Large intestine (tissue), 3 donors: ENCODE results near the gene SERPINB1. TPM values are rescaled to one million over a fixed set of nuclear protein-coding genes. Genes with fewer than 3 reads are reported as not detected.

Experiments
- DNase-seq, 2 donors: peaks; one replicate each; pipeline versions ENCODE4 v3.0.0 to v3.0.0-alpha.2; 2013
- H3K27ac ChIP-seq: one replicate; pipeline ENCODE4 v1.5.1; 2013; ENCODE audit warnings: low read length
- H3K27me3 ChIP-seq: 2 replicates; pipeline ENCODE4 v1.6.1; 2013; ENCODE audit warnings: low read length; ENCODE audit not compliant: control insufficient read depth, insufficient read depth
- H3K36me3 ChIP-seq: 2 replicates; pipeline ENCODE4 v1.6.1; 2013; ENCODE audit warnings: low read length; ENCODE audit not compliant: control insufficient read depth, insufficient read depth
- H3K4me1 ChIP-seq: one replicate; pipeline ENCODE4 v1.6.1; 2013; ENCODE audit warnings: low read length; ENCODE audit not compliant: control insufficient read depth, insufficient read depth
- H3K4me3 ChIP-seq: one replicate; pipeline ENCODE4 v1.5.1; 2013; ENCODE audit warnings: low read length
- H3K9me3 ChIP-seq: one replicate; pipeline ENCODE4 v1.6.1; 2013; ENCODE audit warnings: mild to moderate bottlenecking, low read depth, low read length, moderate library complexity; ENCODE audit not compliant: control insufficient read depth
- WGBS: methylation state at CpG from one replicate; pipeline ENCODE4 v1.1.5; 2013; ENCODE audit warnings: low lambda C conversion rate; ENCODE audit not compliant: insufficient coverage; 5-methylcytosine and 5-hydroxymethylcytosine counted together
- polyA plus RNA-seq: library from polyadenylated mRNA; unstranded; fragments of 120-200 nt; gene quantifications from one replicate; pipeline ENCODE4 v1.2.1, GENCODE V29; 2013

Gene SERPINB1
- polyA plus RNA-seq, 1 donor = 90.1 TPM

DNA sequence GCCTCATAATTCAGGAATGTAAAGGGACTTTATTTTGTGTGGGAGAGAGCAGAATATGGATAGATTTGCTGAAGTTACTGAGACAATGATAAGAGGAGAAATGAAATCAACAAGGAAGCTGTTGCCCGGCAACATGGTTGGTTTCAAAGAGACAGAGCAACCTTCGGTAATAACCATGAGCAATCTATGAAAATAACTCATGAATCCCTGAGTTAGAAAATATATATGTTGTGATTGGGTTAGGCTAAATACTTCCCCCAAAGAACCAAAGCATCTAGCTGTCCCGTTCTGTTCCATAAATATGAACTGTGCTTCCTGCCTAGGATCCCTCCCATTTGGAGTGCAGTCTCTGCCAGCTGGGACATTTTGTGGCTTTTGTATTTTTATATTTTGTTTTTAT is 23.1 kb downstream of the SERPINB1 start:
- Histone ChIP-seq H3K27me3 (no peaks in the 10 kb centered on the region), H3K4me3 (no peak overlapping the region), H3K4me1 (peaks cover 29% of the 10 kb centered on the region), H3K9me3 (peaks cover 9% of the 10 kb centered on the region), H3K27ac (peak overlapping the region; percentile 63), H3K36me3 (no peaks in the 10 kb centered on the region)
- peak in 1 of 2 donors; percentile 73 for DNase-seq
- 6% methylated on average over 2 of the region's 3 CpGs for WGBS

DNA sequence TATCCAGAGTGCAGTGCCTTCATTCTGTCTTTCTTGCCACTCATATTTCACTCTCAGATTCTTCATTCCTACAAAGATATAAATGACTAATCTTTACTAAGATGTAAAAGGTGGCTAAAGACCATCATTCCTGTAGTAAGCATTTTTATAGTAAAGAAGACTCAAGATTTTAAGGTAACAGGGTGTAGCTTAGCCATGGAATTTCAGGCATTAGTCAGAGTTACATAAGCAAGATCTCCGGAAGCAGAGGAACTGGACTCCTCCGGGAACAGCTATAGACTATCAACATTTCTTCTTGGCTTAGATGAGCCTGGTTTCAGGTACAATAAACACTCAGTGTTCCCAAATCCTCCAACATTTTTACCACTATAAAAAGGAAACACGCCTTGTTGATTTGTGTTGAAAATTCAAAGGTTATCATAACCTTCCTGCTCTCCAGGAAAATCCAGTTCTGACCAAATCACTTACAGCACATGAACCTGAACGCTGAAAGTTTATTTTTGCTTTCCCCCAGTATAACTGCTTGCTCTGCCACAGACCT is 23.7 kb downstream of the SERPINB1 start:
- Histone ChIP-seq H3K4me1 (peaks cover 25% of the 10 kb centered on the region), H3K36me3 (no peaks in the 10 kb centered on the region), H3K27ac (peak overlapping the region; percentile 63), H3K27me3 (no peaks in the 10 kb centered on the region), H3K9me3 (peaks cover 9% of the 10 kb centered on the region), H3K4me3 (no peak overlapping the region)
- 20% methylated on average over 2 of the region's 4 CpGs for WGBS
- DNase-seq = peak in 1 of 2 donors; percentile 64

GRCh38 chr6:2816158-2816557 is 25.5 kb downstream of the SERPINB1 start:
- Histone ChIP-seq H3K36me3 (no peaks in the 10 kb centered on the region), H3K9me3 (peaks cover 9% of the 10 kb centered on the region), H3K4me3 (no peak overlapping the region), H3K27me3 (no peaks in the 10 kb centered on the region), H3K27ac (no peak overlapping the region), H3K4me1 (peaks cover 18% of the 10 kb centered on the region)
- no peak for DNase-seq

GRCh38 chr6:2812695-2813094 is 29.0 kb downstream of the SERPINB1 start:
- Histone ChIP-seq H3K4me3 (no peak overlapping the region), H3K9me3 (peaks cover 9% of the 10 kb centered on the region), H3K36me3 (no peaks in the 10 kb centered on the region), H3K4me1 (peaks cover 31% of the 10 kb centered on the region), H3K27me3 (no peaks in the 10 kb centered on the region), H3K27ac (no peak overlapping the region)
- no peak for DNase-seq
- 40% methylated on average over 1 of the region's 3 CpGs for WGBS

DNA sequence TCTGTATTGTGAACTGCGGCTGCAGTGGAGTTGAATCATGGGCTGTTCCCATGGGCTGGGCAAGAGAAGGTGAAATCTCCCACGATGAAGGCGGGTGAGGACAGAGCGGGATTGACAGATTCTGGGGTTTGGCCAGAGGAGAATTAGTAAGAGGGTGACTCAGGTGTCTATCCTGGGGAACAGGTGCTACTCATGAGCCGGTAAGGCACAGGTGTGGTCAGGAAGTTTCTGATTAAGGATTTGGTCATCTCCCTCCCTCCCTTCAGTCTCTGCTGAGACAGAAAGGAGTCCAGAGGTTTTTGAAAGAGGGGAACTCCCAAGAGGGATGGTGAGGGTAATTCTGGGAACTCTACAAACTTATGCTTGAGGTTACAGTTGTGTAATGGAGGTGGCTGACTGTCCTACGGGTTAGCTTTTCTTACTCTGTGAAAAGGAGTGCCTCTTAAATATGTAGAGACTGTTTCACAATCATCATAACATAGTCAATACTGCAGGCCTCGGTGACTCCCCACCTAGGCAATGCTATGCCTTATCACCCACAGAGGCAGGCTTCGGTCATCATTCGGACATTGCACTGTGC is 31.5 kb downstream of the SERPINB1 start:
- peaks cover 28% of the 10 kb centered on the region for H3K4me1 ChIP-seq
- H3K9me3 ChIP-seq = no peaks in the 10 kb centered on the region
- H3K4me3 ChIP-seq = no peak overlapping the region
- no peaks in the 10 kb centered on the region for H3K27me3 ChIP-seq
- peak overlapping the region; percentile 95 for H3K27ac ChIP-seq
- no peaks in the 10 kb centered on the region for H3K36me3 ChIP-seq
- WGBS = 100% methylated on average over 1 of the region's 9 CpGs
- DNase-seq = peak; percentile 78 to 91

DNA sequence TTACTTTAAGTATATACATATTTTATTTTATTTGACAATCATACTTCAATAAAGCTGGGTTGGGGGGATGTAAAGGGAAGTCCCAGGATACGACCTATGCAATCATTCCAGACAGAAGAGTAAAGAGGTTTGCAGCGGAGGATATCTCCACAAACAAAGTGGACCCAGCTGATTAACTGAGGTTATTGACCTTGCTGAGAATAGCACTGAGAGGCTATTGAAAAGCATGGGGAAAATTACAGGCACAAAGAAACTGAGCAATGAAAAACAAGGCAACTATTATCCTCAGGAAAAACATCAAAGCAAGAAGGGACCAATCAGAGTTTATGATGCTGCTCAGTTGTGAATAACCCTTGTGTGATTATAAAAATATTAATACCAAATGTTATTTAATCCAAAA is 32.6 kb downstream of the SERPINB1 start:
- peaks cover 28% of the 10 kb centered on the region for H3K4me1 ChIP-seq
- WGBS = no CpG with 5 or more reads among the region's 2 CpGs
- H3K27me3 ChIP-seq = no peaks in the 10 kb centered on the region
- DNase-seq = peak in 1 of 2 donors; percentile 63
- H3K4me3 ChIP-seq = no peak overlapping the region
- H3K9me3 ChIP-seq = no peaks in the 10 kb centered on the region
- peak overlapping the region; percentile 95 for H3K27ac ChIP-seq
- H3K36me3 ChIP-seq = no peaks in the 10 kb centered on the region

DNA sequence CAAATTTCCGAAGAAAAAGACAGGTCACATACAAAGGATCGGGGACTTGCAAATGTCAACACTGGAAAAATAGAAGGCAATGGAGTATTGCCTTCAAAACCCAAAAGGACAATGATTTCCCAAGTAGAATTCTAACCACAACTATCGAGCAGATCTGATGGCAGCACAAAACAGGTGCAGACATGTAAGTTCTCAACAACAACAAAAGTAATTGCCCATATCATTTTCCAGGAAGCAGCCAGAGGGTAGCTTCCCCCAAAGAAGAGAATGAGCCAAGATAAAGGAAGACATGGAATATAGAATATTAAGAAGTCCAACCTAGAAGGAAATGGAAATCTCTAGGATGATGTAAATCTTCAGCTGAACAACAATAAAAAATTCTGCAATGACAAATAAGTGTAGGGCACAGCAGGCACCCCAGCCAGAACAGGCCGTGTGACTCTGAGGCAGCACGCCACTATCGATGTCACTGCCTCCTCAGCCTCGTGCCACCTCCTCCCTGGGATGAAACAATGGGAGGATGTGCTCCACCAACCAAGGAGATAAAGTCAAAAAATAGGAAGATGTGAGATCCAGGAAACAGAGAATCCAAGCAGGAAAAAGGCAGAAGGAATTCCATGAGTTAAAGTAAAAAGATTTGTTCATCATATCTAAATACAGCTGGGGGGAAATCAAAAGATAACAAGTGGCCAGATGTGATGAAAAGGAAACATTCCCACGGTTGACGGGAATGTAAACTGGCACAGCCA is 34.1 kb downstream of the SERPINB1 start:
- Histone ChIP-seq H3K4me3 (no peak overlapping the region), H3K36me3 (no peaks in the 10 kb centered on the region), H3K27me3 (no peaks in the 10 kb centered on the region), H3K4me1 (peaks cover 28% of the 10 kb centered on the region), H3K9me3 (no peaks in the 10 kb centered on the region), H3K27ac (no peak overlapping the region)
- no peak for DNase-seq
- 75% methylated on average over 4 of the region's 9 CpGs for WGBS

DNA sequence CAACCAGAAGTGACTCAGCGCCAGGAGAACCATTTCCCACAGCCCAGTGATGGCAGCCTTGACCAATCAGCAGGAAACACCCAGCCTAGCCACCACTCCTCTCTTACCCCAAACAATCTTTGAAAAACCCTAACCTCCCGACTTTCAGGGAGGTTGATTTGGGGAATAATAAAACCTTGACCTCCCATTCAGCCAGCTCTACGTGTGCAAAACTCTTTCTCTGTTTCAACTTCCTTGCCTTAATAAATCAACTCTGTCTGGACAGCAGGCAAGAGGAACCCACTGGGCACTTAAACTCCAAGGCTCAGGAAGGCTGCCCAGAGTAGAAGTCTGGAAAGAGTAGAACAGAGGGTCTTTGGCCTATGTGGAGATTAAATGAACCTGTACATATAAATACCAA is 35.0 kb downstream of the SERPINB1 start:
- no peaks in the 10 kb centered on the region for H3K27me3 ChIP-seq
- H3K9me3 ChIP-seq = no peaks in the 10 kb centered on the region
- H3K4me1 ChIP-seq = peaks cover 28% of the 10 kb centered on the region
- no peak overlapping the region for H3K27ac ChIP-seq
- WGBS = 100% methylated on average over 1 of the region's 3 CpGs
- no peaks in the 10 kb centered on the region for H3K36me3 ChIP-seq
- no peak for DNase-seq
- no peak overlapping the region for H3K4me3 ChIP-seq

- no peak overlapping the region for H3K4me3 ChIP-seq
- H3K27ac ChIP-seq = no peak overlapping the region
These were observed 36.6 kb downstream of the SERPINB1 start for GRCh38 chr6:2805031-2805430.

GRCh38 chr6:2804516-2804915 is 37.1 kb downstream of the SERPINB1 start:
- H3K4me1 ChIP-seq = peaks cover 11% of the 10 kb centered on the region
- H3K27me3 ChIP-seq = no peaks in the 10 kb centered on the region
- 80% methylated on average over 1 of the region's 6 CpGs for WGBS
- no peaks in the 10 kb centered on the region for H3K36me3 ChIP-seq
- no peak overlapping the region for H3K4me3 ChIP-seq
- no peak overlapping the region for H3K27ac ChIP-seq
- no peaks in the 10 kb centered on the region for H3K9me3 ChIP-seq
- no peak for DNase-seq

More at GRCh38 chr6:2805031-2805430, 36.6 kb downstream of the SERPINB1 start:
- peaks cover 16% of the 10 kb centered on the region for H3K4me1 ChIP-seq
- H3K36me3 ChIP-seq = no peaks in the 10 kb centered on the region
- no peaks in the 10 kb centered on the region for H3K9me3 ChIP-seq
- H3K27me3 ChIP-seq = no peaks in the 10 kb centered on the region
- no CpG with 5 or more reads among the region's 14 CpGs for WGBS
- DNase-seq = no peak
